Liver (tissue), 3 donors: Measurements from ENCODE around the gene ATXN1.

Experiments used
- CTCF ChIP-seq: fragments of 150-350 bp; IDR thresholded peaks from 2 replicates; pipeline ENCODE4 v1.5.1; 2017; ENCODE audit warnings: improper control_type of control experiment, low read depth, low read length; ENCODE audit not compliant: missing input control
- EGR1 ChIP-seq, 2 donors: IDR thresholded peaks; 2 replicates each; pipeline ENCODE4 v1.6.1; 2016 to 2018; ENCODE audit warnings: antibody characterized with exemption in 2 of 2, low read depth in 2 of 2
- HNF4G ChIP-seq: IDR thresholded peaks from 2 replicates; pipeline ENCODE4 v1.6.1; 2016; ENCODE audit warnings: antibody characterized with exemption
- JUND ChIP-seq, 2 donors: IDR thresholded peaks; 2 replicates each; pipeline ENCODE4 v1.6.1; 2016; ENCODE audit warnings: antibody characterized with exemption in 2 of 2
- MAX ChIP-seq: IDR thresholded peaks from 2 replicates; pipeline ENCODE4 v1.6.1; 2016; ENCODE audit warnings: antibody characterized with exemption
- RAD21 ChIP-seq, 2 donors: IDR thresholded peaks; 2 replicates each; pipeline ENCODE4 v1.6.1; 2016; ENCODE audit warnings: antibody characterized with exemption in 2 of 2, mild to moderate bottlenecking in 2 of 2
- REST ChIP-seq: IDR thresholded peaks from 2 replicates; pipeline ENCODE4 v1.6.1; 2016; ENCODE audit warnings: antibody characterized with exemption, mild to moderate bottlenecking
- SP1 ChIP-seq: IDR thresholded peaks from 2 replicates; pipeline ENCODE4 v1.6.1; 2018; ENCODE audit warnings: antibody characterized with exemption, mild to moderate bottlenecking
- TAF1 ChIP-seq: conservative IDR thresholded peaks from 2 replicates; pipeline ENCODE4 v1.6.1; 2016; ENCODE audit warnings: antibody characterized with exemption, mild to moderate bottlenecking
- YY1 ChIP-seq: IDR thresholded peaks from 2 replicates; pipeline ENCODE4 v1.6.1; 2016; ENCODE audit warnings: antibody characterized with exemption, mild to moderate bottlenecking
- TF ChIP-seq, protein P1 (sequence below): IDR thresholded peaks from 2 replicates; pipeline ENCODE4 v1.6.1; 2016; ENCODE audit warnings: antibody characterized with exemption
- donor health status: healthy.
- donor health status: healthy.

DNA sequence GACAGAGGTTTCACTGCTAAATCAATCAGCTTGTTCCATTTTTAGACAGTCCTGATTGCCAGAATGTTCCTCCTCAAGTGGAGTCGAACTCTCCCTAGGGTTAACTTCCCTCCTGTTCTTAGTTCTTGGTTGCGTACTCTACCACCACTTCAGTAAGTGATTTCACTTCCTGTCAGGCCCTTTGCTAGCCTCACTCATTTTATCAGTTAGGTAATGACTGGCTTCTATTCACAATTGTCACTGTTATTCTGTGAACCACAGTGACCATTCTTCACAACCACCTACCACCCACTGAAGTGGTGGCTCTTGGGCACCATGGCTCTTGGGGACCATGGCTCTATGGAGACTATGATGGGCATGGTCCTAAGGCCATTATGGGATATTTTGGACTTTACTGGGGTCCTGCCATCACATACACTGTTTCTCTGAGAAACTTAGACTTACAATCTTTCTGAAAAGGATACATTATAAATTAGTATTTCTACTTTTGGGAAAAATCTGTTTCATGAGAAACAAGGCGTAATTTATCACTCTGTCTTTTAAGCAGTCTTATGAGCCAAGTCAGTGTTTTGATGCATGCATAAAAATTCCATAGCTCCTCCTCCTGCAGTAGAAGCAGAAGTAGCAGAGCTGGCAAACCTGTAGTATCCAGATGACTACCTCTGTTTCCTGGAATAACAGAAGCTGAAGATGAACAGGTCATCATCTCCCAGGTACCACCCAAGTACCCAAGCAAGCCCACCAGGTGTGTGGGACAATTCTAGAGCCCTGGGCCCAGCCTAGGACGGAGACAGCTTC, 66.3 kb downstream of the ATXN1 start:
- TF ChIP-seq CTCF = no peak
- TF ChIP-seq SP1 = no peak
- TF ChIP-seq REST = no peak
- TF ChIP-seq YY1 = no peak
- TF ChIP-seq TAF1 = no peak
- no peak for TF ChIP-seq HNF4G
- TF ChIP-seq MAX = no peak
- TF ChIP-seq EGR1 (IDR thresholded peaks at IDR 0.05; ENCODE audit: low read depth in 2 of 2) = no peak
- TF ChIP-seq, protein P1, sequence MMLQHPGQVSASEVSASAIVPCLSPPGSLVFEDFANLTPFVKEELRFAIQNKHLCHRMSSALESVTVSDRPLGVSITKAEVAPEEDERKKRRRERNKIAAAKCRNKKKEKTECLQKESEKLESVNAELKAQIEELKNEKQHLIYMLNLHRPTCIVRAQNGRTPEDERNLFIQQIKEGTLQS = no peak
- TF ChIP-seq JUND (IDR thresholded peaks at IDR 0.05) = no peak
- TF ChIP-seq RAD21 (IDR thresholded peaks at IDR 0.05) = no peak
